Keratinocyte (primary cell): Measurements from ENCODE around the gene POMZP3. TPM values are rescaled to one million over a fixed set of nuclear protein-coding genes. Genes with fewer than 3 reads are reported as not detected.
"Not testable (repeated sequence)": the region's sequence is repeated elsewhere in the genome, so short reads cannot be mapped to it uniquely, and the experiment has no call there.

Experiments
- DNase-seq: peaks from one replicate; pipeline ENCODE4 v3.0.0-alpha.2; 2011; ENCODE audit warnings: low read depth, missing footprints, low spot score
- FAIRE-seq: peaks from 2 replicates; lab custom pipeline; 2011; peaks lifted over from hg19 to GRCh38; lab: Jason Lieb, UNC
- H2AFZ ChIP-seq: 2 replicates; pipeline ENCODE4 v1.6.0; 2012; ENCODE audit warnings: low read length, control low read depth, inconsistent platforms; ENCODE audit not compliant: control insufficient read depth
- H3K27ac ChIP-seq: 2 replicates; pipeline ENCODE4 v1.5.1; 2011; ENCODE audit warnings: low read length; ENCODE audit not compliant: control insufficient read depth, insufficient read depth
- H3K27me3 ChIP-seq: 3 replicates; pipeline ENCODE4 v1.6.0; 2011; ENCODE audit warnings: low read length; ENCODE audit not compliant: control insufficient read depth, insufficient read depth; ENCODE audit errors: extremely low read depth
- H3K36me3 ChIP-seq, 2 experiments: 2 replicates in 1 of 2; 3 replicates in 1 of 2; pipeline ENCODE4 v1.5.1; 2011; ENCODE audit warnings: low read length in 2 of 2, mild to moderate bottlenecking in 1 of 2; ENCODE audit not compliant: control insufficient read depth in 2 of 2, insufficient read depth in 2 of 2; ENCODE audit errors: extremely low read depth in 1 of 2
- H3K4me1 ChIP-seq: 3 replicates; pipeline ENCODE4 v1.5.1; 2011; ENCODE audit warnings: low read length; ENCODE audit not compliant: control insufficient read depth, insufficient read depth; ENCODE audit errors: extremely low read depth
- H3K4me2 ChIP-seq: 3 replicates; pipeline ENCODE4 v1.6.0; 2011; ENCODE audit warnings: low read depth, low read length; ENCODE audit not compliant: control insufficient read depth, insufficient read depth; ENCODE audit errors: extremely low read depth
- H3K4me3 ChIP-seq, 3 experiments: fragments of 200-600 bp in 1 of 3; sonication (generic) in 1 of 3; 2 replicates in 2 of 3; 3 replicates in 1 of 3; pipeline ENCODE4 v1.5.1; 2011 to 2016; ENCODE audit warnings: low read length in 3 of 3, mild to moderate bottlenecking in 3 of 3, control low read depth in 2 of 3, inconsistent platforms in 1 of 3, low read depth in 1 of 3, mixed read lengths in 1 of 3, mixed run types in 1 of 3, moderate library complexity in 1 of 3; ENCODE audit not compliant: control insufficient read depth in 2 of 3, insufficient read depth in 2 of 3; ENCODE audit errors: extremely low read depth in 1 of 3
- H3K79me2 ChIP-seq: 2 replicates; pipeline ENCODE4 v1.6.0; 2012; ENCODE audit warnings: low read length; ENCODE audit not compliant: control insufficient read depth, insufficient read depth
- H3K9ac ChIP-seq: 3 replicates; pipeline ENCODE4 v1.6.0; 2011; ENCODE audit warnings: low read length; ENCODE audit not compliant: control insufficient read depth, insufficient read depth; ENCODE audit errors: extremely low read depth
- H3K9me1 ChIP-seq: 3 replicates; pipeline ENCODE4 v1.6.0; 2011; ENCODE audit warnings: low read length; ENCODE audit not compliant: control insufficient read depth, insufficient read depth; ENCODE audit errors: extremely low read depth
- H3K9me3 ChIP-seq: 2 replicates; pipeline ENCODE4 v1.5.1; 2012; ENCODE audit warnings: low read depth, low read length; ENCODE audit not compliant: control insufficient read depth
- H4K20me1 ChIP-seq: 3 replicates; pipeline ENCODE4 v1.6.0; 2011; ENCODE audit warnings: low read length; ENCODE audit not compliant: control insufficient read depth, insufficient read depth; ENCODE audit errors: extremely low read depth
- dilution Hi-C: fragments of 300-500 bp; cut with MboI; formaldehyde crosslinking; loops from one replicate; pipeline ENCODE4 v1.7.0; 2020; ENCODE audit warnings: low sequenced_read_pairs; ENCODE audit not compliant: extremely low pct_ligation_motif_present
- polyA plus RNA-seq, 5 experiments: library from polyadenylated mRNA; depleted of rRNA in 3 of 5; stranded (reverse) in 3 of 5; stranded (forward) in 1 of 5; unstranded in 1 of 5; fragments of >200 nt; gene quantifications; 1 replicate in 1 of 5; 2 replicates in 3 of 5; 3 replicates in 1 of 5; pipeline versions ENCODE4 v1.2.1 to v1.2.3, GENCODE V29; 2011 to 2012; ENCODE audit warnings: missing spikeins in 2 of 5, low read depth in 1 of 5, low replicate concordance in 1 of 5

The POMZP3 gene
- polyA plus RNA-seq, 1 donor (not counting 4 experiments of a cell fraction or from before 2014, with no cell fraction given) = 9.1 TPM

- not testable (repeated sequence) for FAIRE-seq
- H3K4me2 ChIP-seq = peak overlapping the region; percentile 54
Observed at GRCh38 chr7:76583636-76584281, 43.3 kb downstream of the POMZP3 start.

DNA sequence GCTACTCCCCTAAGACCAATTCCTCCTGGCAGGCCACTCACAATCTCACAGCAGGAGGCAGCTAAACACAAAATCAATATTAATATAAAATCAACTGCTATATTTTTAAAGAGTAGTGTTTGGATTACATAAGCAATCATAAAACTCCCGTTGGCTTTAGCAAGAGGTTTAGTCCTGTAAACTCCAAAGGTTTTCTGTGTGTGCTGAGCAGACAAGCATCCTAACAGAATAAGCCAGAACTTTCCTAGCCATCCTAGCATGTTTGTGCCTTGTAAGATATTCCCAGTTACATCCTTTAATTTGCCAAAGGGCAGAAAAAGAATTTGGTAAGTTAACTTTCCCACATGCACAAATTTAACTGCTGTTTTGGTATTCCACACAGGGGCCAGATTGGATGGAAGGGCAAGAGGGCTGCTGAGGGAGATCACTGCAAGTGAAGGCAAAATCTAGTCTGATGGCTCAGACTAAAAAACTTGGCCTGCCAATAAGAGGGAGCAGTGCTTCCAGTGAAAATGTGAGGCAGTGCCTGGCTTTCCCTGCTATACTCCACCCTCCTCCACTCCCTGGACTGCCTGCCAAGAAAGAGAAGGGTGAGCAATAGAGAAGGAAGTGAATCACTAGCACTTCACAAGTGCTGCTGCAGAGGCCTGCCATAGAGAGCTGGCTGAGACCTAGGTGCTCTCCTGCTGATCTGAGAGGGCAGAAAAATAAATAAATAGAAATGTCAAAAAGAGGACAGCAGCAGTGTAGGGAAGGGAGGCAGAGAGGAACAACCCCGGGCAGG, 44.0 kb downstream of the POMZP3 start:
- H3K9me1 ChIP-seq, H3K9me3 ChIP-seq, H2AFZ ChIP-seq, H4K20me1 ChIP-seq, dilution Hi-C loops, DNase-seq, H3K36me3 ChIP-seq, H3K27me3 ChIP-seq: not testable (repeated sequence)
- peak overlapping the region; percentile 54 for H3K4me2 ChIP-seq
- H3K27ac ChIP-seq = peak overlapping the region; percentile 77
- FAIRE-seq = peak; percentile 100
- H3K9ac ChIP-seq = peak overlapping the region; percentile 50
- peaks cover 33% of the 10 kb centered on the region for H3K4me1 ChIP-seq
- H3K79me2 ChIP-seq = peaks cover 43% of the 10 kb centered on the region
- H3K4me3 ChIP-seq = peak overlapping the region in 1 of 3 experiments; percentile 25

More at GRCh38 chr7:76583636-76584281, 43.3 kb downstream of the POMZP3 start:
- H3K4me1 ChIP-seq = peaks cover 33% of the 10 kb centered on the region
- H3K9me3 ChIP-seq, H3K9me1 ChIP-seq, DNase-seq, H3K27me3 ChIP-seq, H2AFZ ChIP-seq, H3K36me3 ChIP-seq, H4K20me1 ChIP-seq, dilution Hi-C loops: not testable (repeated sequence)
- H3K4me3 ChIP-seq = peak overlapping the region in 1 of 3 experiments; percentile 25
- peaks cover 45% of the 10 kb centered on the region for H3K79me2 ChIP-seq
- H3K9ac ChIP-seq = peak overlapping the region; percentile 50
- H3K27ac ChIP-seq = peak overlapping the region; percentile 77

DNA sequence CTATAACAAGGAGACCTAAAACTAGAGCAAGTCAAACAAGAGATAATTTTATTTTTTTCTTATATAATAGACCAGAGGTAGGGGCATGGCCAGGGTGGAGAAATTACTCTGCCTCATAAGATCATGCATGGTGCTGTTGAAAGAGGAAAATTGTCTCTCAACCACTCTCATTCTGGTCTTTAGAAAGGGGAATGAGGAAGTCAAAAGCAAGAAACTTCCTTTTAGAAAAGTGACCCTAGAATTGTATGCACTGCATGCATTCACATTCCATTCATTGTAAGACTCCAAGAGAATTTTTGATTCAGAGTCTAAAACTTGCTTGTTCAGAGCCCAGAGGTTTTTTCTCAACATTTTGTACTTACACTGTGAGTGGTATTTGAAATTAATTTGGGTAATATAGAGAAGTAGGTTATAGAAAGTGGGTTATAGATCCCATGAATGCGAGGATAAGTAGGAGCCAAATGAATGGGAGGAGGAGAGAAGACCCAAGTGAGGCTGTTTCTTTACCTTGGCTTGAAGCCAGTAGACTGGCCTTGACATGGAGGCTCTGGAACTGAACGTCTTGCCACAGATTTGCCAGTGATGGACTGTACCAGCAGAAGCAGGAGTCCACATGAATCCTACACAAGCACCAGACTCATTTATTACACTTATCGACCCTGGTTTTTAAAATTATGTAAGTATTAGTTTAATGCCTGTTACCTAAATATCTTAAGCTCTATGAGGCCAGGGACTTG, 51.0 kb downstream of the POMZP3 start:
- H3K9me1 ChIP-seq, H3K36me3 ChIP-seq, H3K4me2 ChIP-seq, DNase-seq, H3K4me3 ChIP-seq, H3K27me3 ChIP-seq, H3K9ac ChIP-seq, H4K20me1 ChIP-seq, dilution Hi-C loops, H2AFZ ChIP-seq, H3K27ac ChIP-seq, H3K9me3 ChIP-seq: not testable (repeated sequence)
- H3K79me2 ChIP-seq = peaks cover 37% of the 10 kb centered on the region
- peak; percentile 72 for FAIRE-seq
- H3K4me1 ChIP-seq = peaks cover 13% of the 10 kb centered on the region

DNA sequence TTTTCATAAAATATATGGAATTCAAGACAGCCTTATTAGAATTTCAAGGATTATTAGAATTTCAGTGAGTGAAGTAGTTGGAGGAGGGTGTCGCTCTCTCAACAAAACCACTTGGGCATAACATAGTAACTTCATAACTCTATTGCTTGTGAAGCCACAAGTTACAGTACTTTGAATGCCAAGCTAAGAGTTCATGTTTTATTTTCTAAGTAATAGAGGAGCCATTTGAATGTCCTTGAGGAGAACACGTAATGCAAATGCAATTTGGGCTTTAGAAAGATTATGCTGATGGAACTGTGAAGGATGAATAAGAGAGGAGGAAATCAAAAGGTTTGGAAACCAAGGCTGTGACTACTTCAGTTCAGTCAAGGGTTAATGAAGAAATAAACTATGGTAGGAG, 51.6 kb downstream of the POMZP3 start:
- H3K9ac ChIP-seq, H3K4me2 ChIP-seq, H3K27me3 ChIP-seq, dilution Hi-C loops, H3K9me1 ChIP-seq, DNase-seq, H3K9me3 ChIP-seq, H4K20me1 ChIP-seq, H2AFZ ChIP-seq, H3K27ac ChIP-seq, H3K36me3 ChIP-seq, H3K4me3 ChIP-seq: not testable (repeated sequence)
- H3K79me2 ChIP-seq = peaks cover 34% of the 10 kb centered on the region
- peak; percentile 79 for FAIRE-seq
- peaks cover 13% of the 10 kb centered on the region for H3K4me1 ChIP-seq
